B cell (primary cell): ENCODE data around the gene AREG. TPM values are rescaled to one million over a fixed set of nuclear protein-coding genes. Genes with fewer than 3 reads are reported as not detected.

Experiments
- ATAC-seq: fragments of 200-7000 bp; cut with Tn5 transposase; one replicate; pipeline ENCODE4 v1.10.0; 2021; ENCODE audit warnings: low read depth, mild to moderate bottlenecking, moderate number of reproducible peaks, moderate library complexity
- CTCF ChIA-PET: fragments of 350-600 bp; sonication (Branson Sonifier 250); formaldehyde crosslinking; loops from one replicate; lab custom pipeline; 2021; ENCODE audit warnings: antibody characterized with exemption, inconsistent platforms; lab: Charles Lee
- POLR2A ChIA-PET: fragments of 350-600 bp; sonication (Branson Sonifier 250); formaldehyde crosslinking; loops from one replicate; lab custom pipeline; 2021; ENCODE audit warnings: antibody characterized with exemption; lab: Charles Lee
- DNase-seq: peaks from one replicate; pipeline ENCODE4 v3.0.0; 2013
- H2AFZ ChIP-seq: 2 replicates; pipeline ENCODE4 v1.6.1; 2012; ENCODE audit warnings: mild to moderate bottlenecking, low read depth, low read length; ENCODE audit not compliant: insufficient read depth, poor library complexity, severe bottlenecking
- H3K27ac ChIP-seq, 2 donors: 1 replicate in 1 of 2; 2 replicates in 1 of 2; pipeline ENCODE4 v1.5.1; 2012 to 2013; ENCODE audit warnings: low read length in 2 of 2, mild to moderate bottlenecking in 2 of 2, moderate library complexity in 1 of 2
- H3K27me3 ChIP-seq, 4 experiments: fragments of 200-600 bp in 1 of 4; sonication (generic) in 1 of 4; replicated peaks in 1 of 4; 1 replicate in 2 of 4; 2 replicates in 2 of 4; pipeline versions ENCODE4 v1.6.1 to v1.7.0; 2013 to 2016; ENCODE audit warnings: low read length in 3 of 4, mild to moderate bottlenecking in 2 of 4, mixed read lengths in 1 of 4, moderate library complexity in 1 of 4; ENCODE audit not compliant: insufficient read depth in 4 of 4, control insufficient read depth in 3 of 4; ENCODE audit errors: control extremely low read depth in 1 of 4
- H3K36me3 ChIP-seq, 2 experiments: replicated peaks in 1 of 2; 1 replicate in 1 of 2; 2 replicates in 1 of 2; pipeline versions ENCODE4 v1.6.1 to v1.7.1; 2013; ENCODE audit warnings: low read length in 1 of 2; ENCODE audit not compliant: insufficient read depth in 2 of 2, control insufficient read depth in 1 of 2; ENCODE audit errors: control extremely low read depth in 1 of 2, extremely low read depth in 1 of 2
- H3K4me1 ChIP-seq, 2 donors: fragments of 200-600 bp in 1 of 2; sonication (generic) in 1 of 2; 1 replicate in 1 of 2; 2 replicates in 1 of 2; pipeline versions ENCODE4 v1.5.1 to v1.6.1; 2013 to 2017; ENCODE audit warnings: low read length in 2 of 2; ENCODE audit not compliant: control insufficient read depth in 2 of 2, insufficient read depth in 2 of 2
- H3K4me2 ChIP-seq: replicated peaks from 2 replicates; pipeline ENCODE3; 2012; ENCODE audit warnings: mild to moderate bottlenecking, low read depth, low read length; ENCODE audit not compliant: poor library complexity, severe bottlenecking
- H3K4me3 ChIP-seq, 5 experiments: fragments of 200-600 bp in 1 of 5; sonication (generic) in 1 of 5; 1 replicate in 3 of 5; 2 replicates in 2 of 5; pipeline versions ENCODE4 v1.5.1 to v1.7.0; 2011 to 2016; ENCODE audit warnings: low read length in 4 of 5, mild to moderate bottlenecking in 4 of 5, low read depth in 2 of 5, control low read depth in 1 of 5, moderate library complexity in 1 of 5; ENCODE audit not compliant: insufficient read depth in 1 of 5; ENCODE audit errors: control extremely low read depth in 1 of 5, extremely low read depth in 1 of 5
- H3K79me2 ChIP-seq: fragments of 200-600 bp; sonication (generic); one replicate; pipeline ENCODE4 v1.6.0; 2016; ENCODE audit warnings: low read length; ENCODE audit not compliant: control insufficient read depth, insufficient read depth
- H3K9ac ChIP-seq: fragments of 200-600 bp; sonication (generic); 2 replicates; pipeline ENCODE4 v1.6.1; 2017; ENCODE audit warnings: mild to moderate bottlenecking, low read length, moderate library complexity
- H3K9me3 ChIP-seq, 3 donors: one replicate each; pipeline versions ENCODE4 v1.6.1 to v1.7.1; 2013; ENCODE audit warnings: low read length in 2 of 3; ENCODE audit not compliant: control insufficient read depth in 2 of 3, insufficient read depth in 1 of 3; ENCODE audit errors: control extremely low read depth in 1 of 3
- H4K20me1 ChIP-seq: 2 replicates; pipeline ENCODE4 v1.6.0; 2012; ENCODE audit warnings: mild to moderate bottlenecking, low read length; ENCODE audit not compliant: insufficient read depth, control insufficient read depth, poor library complexity, severe bottlenecking
- H3K27ac Mint-ChIP-seq: one replicate; pipeline ENCODE4 v1.8.0; 2021; ENCODE audit warnings: mixed read lengths
- H3K27me3 Mint-ChIP-seq: one replicate; pipeline ENCODE4 v1.8.0; 2021; ENCODE audit warnings: mixed read lengths
- H3K4me1 Mint-ChIP-seq: one replicate; pipeline ENCODE4 v1.8.0; 2021; ENCODE audit warnings: mixed read lengths
- H3K4me3 Mint-ChIP-seq: one replicate; pipeline ENCODE4 v1.8.0; 2021; ENCODE audit warnings: mixed read lengths
- H3K9me3 Mint-ChIP-seq: one replicate; pipeline ENCODE4 v1.8.0; 2022; ENCODE audit warnings: mixed read lengths; ENCODE audit not compliant: insufficient read depth
- CTCF ChIP-seq: fragments of 200-600 bp; IDR thresholded peaks from one replicate; pipeline ENCODE4 v1.8.0; 2022; ENCODE audit warnings: antibody characterized with exemption, mild to moderate bottlenecking
- EZH2 ChIP-seq: IDR thresholded peaks from 2 replicates; pipeline ENCODE4 v1.6.1; 2012; ENCODE audit warnings: borderline replicate concordance, low read depth, mild to moderate bottlenecking, moderate library complexity, low read length; ENCODE audit not compliant: insufficient read depth, poor library complexity, severe bottlenecking
- WGBS: methylation state at CpG from one replicate; pipeline ENCODE4 v1.1.5; 2013; ENCODE audit warnings: missing lambda C conversion rate; ENCODE audit not compliant: insufficient coverage; 5-methylcytosine and 5-hydroxymethylcytosine counted together
- intact Hi-C: fragments of 100-400 bp; cut with micrococcal nuclease; formaldehyde crosslinking; loops from one replicate; pipeline ENCODE4 v1.10.0; 2022
- polyA plus RNA-seq: library from polyadenylated mRNA; depleted of rRNA; stranded (reverse); fragments of >200 nt; gene quantifications from 2 replicates; pipeline ENCODE4 v1.2.3, GENCODE V29; 2012
- total RNA-seq, 2 donors: library from RNA; stranded (reverse); fragments of 120-200 nt in 1 of 2; gene quantifications; 1 replicate in 1 of 2; 2 replicates in 1 of 2; pipeline versions ENCODE4 v1.2.3 to v1.2.4, GENCODE V29; 2013 to 2022

Gene AREG
- total and polyA plus RNA-seq, 2 donors (not counting 1 experiment from before 2014, with no cell fraction given) = 4.6 to 47.1 TPM

- whole genome bisulfite sequencing = 70% methylated on average over 2 of the region's 2 CpGs
- Histone ChIP-seq H3K4me2 (no peak overlapping the region), H3K79me2 (no peaks in the 10 kb centered on the region), H4K20me1 (no peaks in the 10 kb centered on the region), H3K36me3 (no peaks in the 10 kb centered on the region), H3K4me3 (no peak overlapping the region), H3K9me3 (no peaks in the 10 kb centered on the region), H2AFZ (no peak overlapping the region), H3K4me1 (no peaks in the 10 kb centered on the region), H3K9ac (no peak overlapping the region), H3K27ac (no peak overlapping the region), H3K27me3 (peaks cover 0 to 3% (median 0%) of the 10 kb centered on the region in 4 experiments)
- DNase-seq (no peak), ATAC-seq (no peak)
- Mint-ChIP-seq H3K4me3 (no peak overlapping the region), H3K27ac (no peak overlapping the region), H3K9me3 (no peaks in the 10 kb centered on the region), H3K27me3 (peaks cover 8% of the 10 kb centered on the region), H3K4me1 (no peaks in the 10 kb centered on the region)
- ChIA-PET POLR2A (no interaction called here), CTCF (no interaction called here)
- intact Hi-C loops = no loop called here
- TF ChIP-seq CTCF = no peak
- no peak for TF ChIP-seq EZH2
Observed at GRCh38 chr4:74410272-74410671, 34.7 kb upstream of the AREG start.

DNA sequence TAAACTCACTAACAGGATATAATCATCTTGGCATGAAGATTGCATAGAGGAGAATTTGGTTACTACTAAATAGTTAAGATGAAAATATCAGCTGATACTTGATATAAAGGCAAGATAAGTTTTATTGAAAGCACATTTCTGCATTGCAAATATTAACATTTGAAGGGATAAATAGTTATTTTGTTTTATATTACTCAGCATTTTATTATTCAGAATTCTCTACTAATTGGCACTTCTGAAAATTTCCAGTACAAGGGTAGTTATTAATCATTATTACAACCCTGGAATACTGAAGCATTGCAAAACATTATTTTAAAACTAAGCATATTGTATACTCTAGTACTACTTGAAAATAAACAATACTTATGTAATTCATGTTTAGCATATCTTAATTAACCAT is 32.7 kb upstream of the AREG start:
- Mint-ChIP-seq H3K27me3 (peaks cover 8% of the 10 kb centered on the region), H3K4me1 (no peaks in the 10 kb centered on the region), H3K27ac (no peak overlapping the region), H3K4me3 (no peak overlapping the region), H3K9me3 (no peaks in the 10 kb centered on the region)
- Histone ChIP-seq H3K79me2 (no peaks in the 10 kb centered on the region), H3K36me3 (no peaks in the 10 kb centered on the region), H3K9ac (no peak overlapping the region), H3K27ac (no peak overlapping the region), H3K4me3 (no peak overlapping the region), H3K9me3 (no peaks in the 10 kb centered on the region), H3K27me3 (peaks cover 0 to 3% (median 0%) of the 10 kb centered on the region in 4 experiments), H3K4me1 (no peaks in the 10 kb centered on the region), H4K20me1 (no peaks in the 10 kb centered on the region), H3K4me2 (no peak overlapping the region), H2AFZ (no peak overlapping the region)
- TF ChIP-seq CTCF (no peak), EZH2 (no peak)
- intact Hi-C loops = no loop called here
- ATAC-seq = no peak
- CTCF ChIA-PET = no interaction called here
- POLR2A ChIA-PET = no interaction called here
- no peak for DNase-seq
